Glutamatergic neuron (in vitro differentiated cells): ENCODE results near the gene SFRP2. TPM values are rescaled to one million over a fixed set of nuclear protein-coding genes. Genes with fewer than 3 reads are reported as not detected.
A peak's percentile ranks its signal among the peaks of the same experiment; 100 is the strongest.

Experiments used
- DNase-seq: peaks from one replicate; pipeline ENCODE4 v3.0.0; 2022
- H3K27ac Mint-ChIP-seq: one replicate; pipeline ENCODE4 v1.8.0; 2020; ENCODE audit warnings: mild to moderate bottlenecking, mixed read lengths, inconsistent platforms; ENCODE audit not compliant: unreplicated experiment
- H3K27me3 Mint-ChIP-seq: one replicate; pipeline ENCODE4 v1.8.0; 2020; ENCODE audit warnings: mild to moderate bottlenecking, moderate library complexity, mixed read lengths, inconsistent platforms; ENCODE audit not compliant: unreplicated experiment
- H3K36me3 Mint-ChIP-seq: one replicate; pipeline ENCODE4 v1.8.0; 2020; ENCODE audit warnings: mild to moderate bottlenecking, mixed read lengths, inconsistent platforms; ENCODE audit not compliant: unreplicated experiment
- H3K4me1 Mint-ChIP-seq: one replicate; pipeline ENCODE4 v1.8.0; 2020; ENCODE audit warnings: mild to moderate bottlenecking, low read depth, mixed read lengths, inconsistent platforms; ENCODE audit not compliant: unreplicated experiment
- H3K4me3 Mint-ChIP-seq: one replicate; pipeline ENCODE4 v1.8.0; 2020; ENCODE audit warnings: mild to moderate bottlenecking, mixed read lengths, inconsistent platforms; ENCODE audit not compliant: unreplicated experiment
- H3K9me3 Mint-ChIP-seq: one replicate; pipeline ENCODE4 v1.8.0; 2020; ENCODE audit warnings: mild to moderate bottlenecking, moderate library complexity, mixed read lengths, inconsistent platforms; ENCODE audit not compliant: unreplicated experiment
- CTCF ChIP-seq: fragments of 200-600 bp; sonication (generic); IDR thresholded peaks from one replicate; pipeline ENCODE4 v1.5.0; 2021; ENCODE audit not compliant: partially characterized antibody, unreplicated experiment
- total RNA-seq: library from RNA; stranded (reverse); fragmentation: NEBNext Ultra II Directional; extraction: Animal tissue kit (Norgen Biotek cat#: 25700); gene quantifications from one replicate; pipeline ENCODE4 v1.2.1, GENCODE V29; 2021; ENCODE audit not compliant: unreplicated experiment

The SFRP2 gene
- total RNA-seq, 1 donor from 2014 or later = 0.54 TPM

- TF ChIP-seq CTCF = no peak
- H3K9me3 Mint-ChIP-seq = no peaks in the 10 kb centered on the region
- DNase-seq = no peak
- H3K4me1 Mint-ChIP-seq = no peaks in the 10 kb centered on the region
- no peak overlapping the region for H3K4me3 Mint-ChIP-seq
- H3K27me3 Mint-ChIP-seq = no peaks in the 10 kb centered on the region
- no peaks in the 10 kb centered on the region for H3K36me3 Mint-ChIP-seq
- no peak overlapping the region for H3K27ac Mint-ChIP-seq
Observed at GRCh38 chr4:153766758-153767157, 22.1 kb downstream of the SFRP2 start.

GRCh38 chr4:153765894-153766293, 23.0 kb downstream of the SFRP2 start:
- no peak overlapping the region for H3K4me3 Mint-ChIP-seq
- H3K9me3 Mint-ChIP-seq = no peaks in the 10 kb centered on the region
- H3K4me1 Mint-ChIP-seq = no peaks in the 10 kb centered on the region
- TF ChIP-seq CTCF = no peak
- no peaks in the 10 kb centered on the region for H3K27me3 Mint-ChIP-seq
- H3K36me3 Mint-ChIP-seq = no peaks in the 10 kb centered on the region
- no peak for DNase-seq
- H3K27ac Mint-ChIP-seq = no peak overlapping the region

- Mint-ChIP-seq H3K27ac (no peak overlapping the region), H3K9me3 (no peaks in the 10 kb centered on the region), H3K27me3 (no peaks in the 10 kb centered on the region), H3K36me3 (no peaks in the 10 kb centered on the region), H3K4me1 (no peaks in the 10 kb centered on the region), H3K4me3 (no peak overlapping the region)
- no peak for DNase-seq
- TF ChIP-seq CTCF = no peak
Observed at GRCh38 chr4:153764601-153765368, 24.1 kb downstream of the SFRP2 start.

- Mint-ChIP-seq H3K4me1 (no peaks in the 10 kb centered on the region), H3K27me3 (peaks cover 2% of the 10 kb centered on the region), H3K9me3 (no peaks in the 10 kb centered on the region), H3K36me3 (no peaks in the 10 kb centered on the region), H3K4me3 (no peak overlapping the region), H3K27ac (no peak overlapping the region)
- no peak for DNase-seq
- TF ChIP-seq CTCF = peak; percentile 40
Observed at GRCh38 chr4:153763404-153763803, 25.5 kb downstream of the SFRP2 start.
